PC-9 (cell line): ENCODE data around the gene TBL1XR1.

Experiments used
- EZH2 ChIP-seq: fragments of 200-600 bp; sonication (generic); IDR thresholded peaks from 2 replicates; pipeline ENCODE4 v1.8.0; 2017; ENCODE audit warnings: antibody characterized with exemption, low read depth
- TF ChIP-seq, protein P1 (sequence below): fragments of 200-600 bp; sonication (generic); conservative IDR thresholded peaks from 2 replicates; pipeline ENCODE4 v1.6.1; 2017; ENCODE audit warnings: mixed run types, antibody characterized with exemption, mild to moderate bottlenecking, moderate library complexity

DNA sequence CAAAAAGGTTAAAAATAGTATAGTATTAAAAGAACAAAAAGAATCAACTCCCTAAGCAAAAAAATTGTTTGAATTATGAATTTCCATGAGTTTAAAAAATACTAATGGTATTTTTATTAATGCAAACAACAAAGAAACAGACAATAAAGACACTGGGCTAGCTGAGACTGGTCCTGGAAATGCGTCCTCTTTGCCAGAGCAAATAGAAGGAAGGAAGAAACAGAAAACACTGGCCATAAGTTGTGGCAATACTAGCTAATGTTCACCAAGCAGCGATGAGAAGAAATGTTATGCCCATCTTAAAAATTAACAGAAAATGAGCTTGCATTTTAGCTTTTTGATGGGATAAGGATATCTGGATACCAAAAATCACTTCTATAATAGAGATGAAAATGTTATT, 88.6 kb downstream of the TBL1XR1 start:
- TF ChIP-seq, protein P1, sequence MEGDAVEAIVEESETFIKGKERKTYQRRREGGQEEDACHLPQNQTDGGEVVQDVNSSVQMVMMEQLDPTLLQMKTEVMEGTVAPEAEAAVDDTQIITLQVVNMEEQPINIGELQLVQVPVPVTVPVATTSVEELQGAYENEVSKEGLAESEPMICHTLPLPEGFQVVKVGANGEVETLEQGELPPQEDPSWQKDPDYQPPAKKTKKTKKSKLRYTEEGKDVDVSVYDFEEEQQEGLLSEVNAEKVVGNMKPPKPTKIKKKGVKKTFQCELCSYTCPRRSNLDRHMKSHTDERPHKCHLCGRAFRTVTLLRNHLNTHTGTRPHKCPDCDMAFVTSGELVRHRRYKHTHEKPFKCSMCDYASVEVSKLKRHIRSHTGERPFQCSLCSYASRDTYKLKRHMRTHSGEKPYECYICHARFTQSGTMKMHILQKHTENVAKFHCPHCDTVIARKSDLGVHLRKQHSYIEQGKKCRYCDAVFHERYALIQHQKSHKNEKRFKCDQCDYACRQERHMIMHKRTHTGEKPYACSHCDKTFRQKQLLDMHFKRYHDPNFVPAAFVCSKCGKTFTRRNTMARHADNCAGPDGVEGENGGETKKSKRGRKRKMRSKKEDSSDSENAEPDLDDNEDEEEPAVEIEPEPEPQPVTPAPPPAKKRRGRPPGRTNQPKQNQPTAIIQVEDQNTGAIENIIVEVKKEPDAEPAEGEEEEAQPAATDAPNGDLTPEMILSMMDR: no peak
- no peak for TF ChIP-seq EZH2
